C4-2B (cell line): ENCODE measurements around the gene CNOT3.
"Not testable (repeated sequence)": the region's sequence is repeated elsewhere in the genome, so short reads cannot be mapped to it uniquely, and the experiment has no call there.

Source experiments
- H3K27ac ChIP-seq: fragments of 450-650 bp; 2 replicates; pipeline ENCODE4 v1.5.1; 2017
- ZFX ChIP-seq: fragments of 450-650 bp; IDR thresholded peaks from 2 replicates; pipeline ENCODE4 v1.6.1; 2017
- TF ChIP-seq, protein P1 (sequence below): fragments of 450-650 bp; conservative IDR thresholded peaks from 2 replicates; pipeline ENCODE4 v1.5.1; 2017; ENCODE audit warnings: mild to moderate bottlenecking

Gene CNOT3

DNA sequence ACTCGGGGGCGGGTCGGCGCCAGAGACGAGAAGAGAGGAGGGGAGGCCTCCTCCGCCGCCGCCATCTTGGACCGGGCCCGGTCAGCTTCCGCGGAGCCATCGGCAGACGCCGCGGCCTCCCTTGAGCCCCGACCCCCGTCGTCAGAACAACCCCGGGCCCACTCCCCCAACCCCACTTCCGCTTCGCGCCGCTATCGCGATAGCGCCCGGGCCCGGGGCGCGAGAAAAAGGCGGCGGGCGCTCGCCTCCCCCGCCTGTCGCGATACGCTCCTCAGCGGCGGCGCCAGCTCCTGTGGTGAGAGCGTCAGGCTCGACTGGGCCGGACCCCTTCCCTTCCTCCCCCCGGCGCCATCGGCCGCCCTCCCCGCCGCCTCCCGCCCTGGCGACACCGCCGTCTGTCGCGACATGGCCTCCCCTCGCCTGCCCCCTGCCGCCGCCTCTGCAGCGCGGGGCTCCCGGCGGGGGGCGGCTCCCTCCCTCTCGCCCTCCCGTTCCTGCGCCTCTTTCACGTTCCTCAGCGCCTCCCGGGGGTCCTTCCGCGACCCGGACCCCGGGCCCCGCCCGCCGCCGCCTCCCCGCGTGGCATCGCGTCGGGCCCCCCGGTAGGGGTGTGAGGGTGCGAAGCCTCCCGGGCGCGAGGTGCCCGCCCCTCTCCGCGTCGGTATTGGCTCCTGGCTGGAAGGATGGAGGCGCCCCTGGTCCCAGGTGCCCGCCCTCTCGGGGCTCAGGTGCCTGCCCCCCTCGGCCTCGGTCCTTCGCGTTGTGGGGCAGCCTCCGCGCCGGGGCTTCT lies at the start of gene CNOT3:
Gene CNOT3 (plus strand): TSS at position 64 of the 790 bp plus-strand sequence. CDS start 5,217 bp downstream, outside the sequence.
- H3K27ac ChIP-seq = peak within 1 kb of the TSS; percentile 97
- TF ChIP-seq, protein P1, sequence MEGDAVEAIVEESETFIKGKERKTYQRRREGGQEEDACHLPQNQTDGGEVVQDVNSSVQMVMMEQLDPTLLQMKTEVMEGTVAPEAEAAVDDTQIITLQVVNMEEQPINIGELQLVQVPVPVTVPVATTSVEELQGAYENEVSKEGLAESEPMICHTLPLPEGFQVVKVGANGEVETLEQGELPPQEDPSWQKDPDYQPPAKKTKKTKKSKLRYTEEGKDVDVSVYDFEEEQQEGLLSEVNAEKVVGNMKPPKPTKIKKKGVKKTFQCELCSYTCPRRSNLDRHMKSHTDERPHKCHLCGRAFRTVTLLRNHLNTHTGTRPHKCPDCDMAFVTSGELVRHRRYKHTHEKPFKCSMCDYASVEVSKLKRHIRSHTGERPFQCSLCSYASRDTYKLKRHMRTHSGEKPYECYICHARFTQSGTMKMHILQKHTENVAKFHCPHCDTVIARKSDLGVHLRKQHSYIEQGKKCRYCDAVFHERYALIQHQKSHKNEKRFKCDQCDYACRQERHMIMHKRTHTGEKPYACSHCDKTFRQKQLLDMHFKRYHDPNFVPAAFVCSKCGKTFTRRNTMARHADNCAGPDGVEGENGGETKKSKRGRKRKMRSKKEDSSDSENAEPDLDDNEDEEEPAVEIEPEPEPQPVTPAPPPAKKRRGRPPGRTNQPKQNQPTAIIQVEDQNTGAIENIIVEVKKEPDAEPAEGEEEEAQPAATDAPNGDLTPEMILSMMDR = no peak
- TF ChIP-seq ZFX = peak; percentile 67; the same call in 1 of the 2 replicates

DNA sequence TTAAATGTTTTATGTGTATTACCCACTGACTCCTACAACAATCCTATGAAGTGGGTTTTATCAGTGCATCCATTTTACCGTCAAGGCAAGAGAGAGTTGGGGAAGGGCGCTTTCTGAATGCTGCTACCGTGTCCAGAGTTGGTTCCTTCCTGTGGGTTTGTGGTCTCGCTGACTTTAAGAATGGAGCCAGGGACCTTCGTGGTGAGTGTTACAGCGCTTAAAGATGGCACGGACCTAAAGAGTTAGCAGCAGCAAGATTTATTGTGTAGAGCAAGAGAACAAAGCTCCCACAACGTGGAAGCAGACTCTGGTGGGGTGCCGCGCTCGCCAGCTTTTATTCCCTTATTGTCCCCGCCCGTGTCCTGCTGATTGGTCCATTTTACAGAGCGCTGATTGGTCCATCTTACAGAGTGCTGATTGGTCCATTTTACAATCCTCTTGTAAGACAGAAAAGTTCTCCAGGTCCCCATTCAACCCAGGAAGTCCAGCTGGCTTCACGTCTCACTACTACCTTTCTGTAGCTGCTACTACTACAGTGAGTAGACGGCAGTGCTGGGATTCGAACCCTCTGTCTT lies 43.0 kb upstream of the CNOT3 start:
- TF ChIP-seq ZFX = no peak
- TF ChIP-seq, protein P1 = no peak
- H3K27ac ChIP-seq = no peak overlapping the region

DNA sequence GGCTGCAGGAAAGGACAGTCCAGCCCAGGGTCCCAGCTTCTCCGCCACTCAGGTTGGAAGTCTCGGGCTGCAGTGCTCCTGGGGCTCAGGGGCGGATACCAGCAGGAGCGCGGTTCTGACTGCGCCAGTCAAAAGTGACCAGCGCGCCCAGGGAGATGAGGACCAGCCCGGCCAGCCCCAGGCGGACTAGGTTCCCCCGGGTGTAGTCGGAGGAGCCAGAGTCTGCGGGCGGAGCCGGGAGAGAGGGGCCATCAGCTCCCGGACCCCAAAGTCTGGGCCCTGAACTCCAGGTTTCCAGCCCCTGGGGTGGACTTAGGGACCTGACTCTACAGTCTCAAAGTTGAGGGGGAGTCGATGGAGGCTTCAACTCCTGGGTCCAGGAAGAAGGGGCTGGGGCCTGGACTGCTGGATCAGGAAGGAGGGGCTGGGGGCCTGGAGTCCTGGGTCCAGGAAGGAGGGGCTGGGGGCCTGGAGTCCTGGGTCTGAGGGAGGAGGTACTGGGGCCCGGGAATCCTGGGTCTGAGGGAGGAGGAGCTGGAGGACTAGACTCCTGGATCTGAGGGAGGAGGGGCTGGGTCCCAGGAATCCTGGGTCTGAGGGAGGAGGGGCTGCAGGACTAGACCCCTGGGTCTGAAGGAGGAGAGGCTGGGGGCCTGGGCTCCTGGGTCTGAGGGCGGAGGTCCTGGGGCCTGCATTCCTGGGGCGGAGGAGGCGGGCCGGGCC lies 42.3 kb upstream of the CNOT3 start:
- TF ChIP-seq ZFX = no peak
- TF ChIP-seq, protein P1 = no peak
- H3K27ac ChIP-seq = no peak overlapping the region

DNA sequence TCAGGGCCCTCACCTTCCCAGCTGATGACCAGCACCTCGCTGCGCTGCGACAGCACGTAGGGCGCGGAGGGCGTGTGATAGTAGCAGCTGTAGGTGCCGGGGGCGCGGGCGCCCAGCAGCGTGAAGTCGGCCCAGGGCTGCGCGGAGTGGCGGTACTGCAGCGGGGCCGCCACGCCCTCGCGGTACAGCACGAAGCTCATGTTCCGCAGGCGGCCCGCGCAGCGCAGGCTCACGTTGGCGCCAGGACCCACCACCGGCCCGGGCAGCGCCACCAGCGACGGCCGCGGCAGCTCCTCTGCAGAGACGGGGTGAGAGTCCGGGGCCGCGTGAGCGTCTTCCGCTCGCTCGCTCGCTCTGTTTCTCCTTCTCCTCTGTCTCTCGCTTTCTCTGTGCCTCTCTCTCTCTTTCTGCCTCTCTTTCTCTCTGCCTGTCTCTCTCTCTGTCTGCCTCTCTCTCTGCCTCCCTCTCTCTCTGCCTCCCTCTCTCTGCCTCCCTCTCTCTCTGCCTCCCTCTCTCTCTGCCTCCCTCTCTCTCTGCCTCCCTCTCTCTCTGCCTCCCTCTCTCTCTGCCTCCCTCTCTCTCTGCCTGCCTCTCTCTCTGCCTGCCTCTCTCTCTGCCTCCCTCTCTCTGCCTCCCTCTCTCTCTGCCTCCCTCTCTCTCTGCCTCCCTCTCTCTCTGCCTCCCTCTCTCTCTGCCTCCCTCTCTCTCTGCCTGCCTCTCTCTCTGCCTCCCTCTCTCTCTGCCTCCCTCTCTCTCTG lies 41.5 kb upstream of the CNOT3 start:
- not testable (repeated sequence) for H3K27ac ChIP-seq

DNA sequence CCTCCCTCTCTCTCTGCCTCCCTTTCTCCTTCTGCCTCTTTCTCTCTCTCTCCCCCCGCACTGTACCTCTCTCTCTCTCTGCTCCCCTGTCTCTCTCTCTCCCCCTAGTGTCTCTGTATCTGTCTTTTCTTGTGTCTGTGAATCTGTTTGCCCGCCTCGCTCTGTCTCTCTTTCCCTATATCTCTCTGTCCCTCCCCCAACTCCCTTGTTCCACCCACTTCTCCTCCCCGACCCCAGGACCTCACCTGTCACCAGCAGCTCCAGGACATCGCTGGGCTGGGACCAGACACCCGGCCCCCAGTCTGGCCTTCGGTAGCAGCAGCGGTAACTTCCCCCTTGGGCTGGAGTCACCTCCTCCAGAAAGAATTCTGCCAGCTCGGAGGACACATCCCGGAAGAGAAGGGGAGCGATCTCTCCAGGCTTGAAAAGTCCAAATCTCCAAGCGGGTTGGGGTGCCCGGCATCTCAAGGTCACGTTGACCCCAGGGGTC lies 40.9 kb upstream of the CNOT3 start:
- TF ChIP-seq, protein P1 = no peak
- TF ChIP-seq ZFX = no peak
- H3K27ac ChIP-seq = no peak overlapping the region

DNA sequence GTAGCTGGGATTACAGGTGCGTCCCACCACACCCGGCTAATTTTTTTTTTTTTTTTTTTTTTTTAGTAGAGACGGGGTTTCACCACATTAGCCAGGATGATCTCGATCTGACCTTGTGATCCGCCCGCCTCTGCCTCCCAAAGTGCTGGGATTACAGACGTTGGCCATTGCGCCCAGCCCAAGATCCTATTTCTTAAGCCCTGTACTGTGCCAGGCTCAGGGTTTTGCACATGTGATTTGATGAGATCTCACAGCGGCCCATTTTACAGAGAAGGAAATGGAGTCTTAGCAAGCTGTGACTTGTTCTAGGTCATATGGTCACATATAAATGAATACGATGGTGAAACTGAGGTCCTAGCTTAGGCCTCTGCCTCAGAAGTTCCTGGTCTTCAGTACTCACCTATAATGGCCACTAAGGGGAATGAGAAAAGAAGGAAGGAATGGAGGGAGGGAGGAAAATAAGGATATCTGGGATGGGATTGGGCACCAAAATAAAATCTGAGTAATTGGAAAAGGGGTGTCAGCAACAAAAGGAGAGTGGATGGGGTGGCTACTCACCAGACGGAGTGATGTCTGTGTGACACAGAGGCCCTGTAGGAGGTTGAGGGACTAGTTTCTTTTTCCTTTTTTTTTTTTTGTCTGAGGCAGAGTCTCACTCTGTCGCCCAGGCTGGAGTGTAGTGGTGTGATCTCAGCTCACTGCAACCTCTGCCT lies 38.2 kb upstream of the CNOT3 start:
- no peak overlapping the region for H3K27ac ChIP-seq
- TF ChIP-seq ZFX = no peak
- TF ChIP-seq, protein P1 = no peak

DNA sequence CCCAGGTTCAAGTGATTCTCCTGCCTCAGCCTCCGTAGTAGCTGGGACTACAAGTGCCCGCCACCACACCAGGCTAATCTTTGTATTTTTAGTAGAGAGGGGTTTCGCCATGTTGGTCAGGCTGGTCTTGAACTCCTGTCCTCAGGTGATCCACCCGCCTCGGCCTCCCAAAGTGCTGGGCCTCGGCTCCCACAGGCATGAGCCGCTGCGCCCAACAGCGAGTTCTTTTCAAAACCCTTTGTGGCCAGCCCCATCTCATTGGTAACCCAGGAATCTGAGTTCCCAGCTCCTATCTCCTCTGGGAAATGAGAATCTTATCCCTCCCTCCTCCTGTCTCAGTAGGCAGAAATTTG lies 37.7 kb upstream of the CNOT3 start:
- not testable (repeated sequence) for H3K27ac ChIP-seq
